ENCODE results near the gene MS4A12.
"Not testable (repeated sequence)": the region's sequence is repeated elsewhere in the genome, so short reads cannot be mapped to it uniquely, and the experiment has no call there.

Gene MS4A12

GRCh38 chr11:60512651-60513225 lies 20.2 kb downstream of the MS4A12 start:
- DNase-seq (ENCODE audit: low read depth in 2 of 2): no peak

- DNase-seq (ENCODE audit: low read depth in 2 of 2): no peak
These were observed 21.2 kb downstream of the MS4A12 start for GRCh38 chr11:60513496-60514460.

DNA sequence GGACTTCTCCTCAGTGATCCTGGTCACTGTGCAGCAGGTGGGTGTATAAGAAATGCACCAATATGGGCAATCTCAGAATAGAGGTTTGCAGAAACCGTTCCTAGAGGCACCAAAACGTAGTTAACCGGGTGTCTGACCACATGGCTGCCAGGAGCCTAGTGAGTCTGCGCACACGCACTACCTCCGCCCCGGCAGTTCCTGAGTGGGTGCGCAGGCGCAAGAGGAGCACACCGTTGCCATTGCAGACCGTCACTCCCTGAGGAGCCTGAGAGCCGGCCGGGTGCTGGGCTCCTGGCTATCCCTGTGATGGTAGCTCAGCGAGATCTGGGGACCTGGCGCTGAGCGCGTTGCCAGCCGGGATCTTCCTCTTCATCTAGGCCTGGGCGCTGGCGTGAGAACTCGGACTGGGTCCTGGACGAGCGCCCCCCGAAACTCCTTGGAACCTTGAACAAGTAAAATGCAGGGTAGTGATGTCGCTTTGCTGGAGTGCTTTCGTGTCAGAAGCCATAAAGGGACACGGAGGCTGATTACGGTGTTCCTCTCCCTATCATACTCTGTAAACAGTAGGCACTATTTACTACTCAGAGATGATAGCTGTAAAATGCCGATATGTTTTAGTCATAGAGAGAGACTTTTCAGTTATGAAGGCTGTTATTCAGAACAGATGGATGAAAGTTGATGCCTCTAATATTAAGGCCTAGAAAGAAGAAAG lies 22.7 kb downstream of the MS4A12 start, which contains the start of gene MS4A13:
MS4A13 (plus strand) TSS at position 249 of the 712 bp plus-strand sequence. CDS start 2,692 bp downstream, outside the sequence.
- DNase-seq (ENCODE audit: low read depth in 2 of 2): no peak

GRCh38 chr11:60528465-60528864 lies 35.9 kb downstream of the MS4A12 start:
- DNase-seq (ENCODE audit: low read depth in 2 of 2): no peak

DNA sequence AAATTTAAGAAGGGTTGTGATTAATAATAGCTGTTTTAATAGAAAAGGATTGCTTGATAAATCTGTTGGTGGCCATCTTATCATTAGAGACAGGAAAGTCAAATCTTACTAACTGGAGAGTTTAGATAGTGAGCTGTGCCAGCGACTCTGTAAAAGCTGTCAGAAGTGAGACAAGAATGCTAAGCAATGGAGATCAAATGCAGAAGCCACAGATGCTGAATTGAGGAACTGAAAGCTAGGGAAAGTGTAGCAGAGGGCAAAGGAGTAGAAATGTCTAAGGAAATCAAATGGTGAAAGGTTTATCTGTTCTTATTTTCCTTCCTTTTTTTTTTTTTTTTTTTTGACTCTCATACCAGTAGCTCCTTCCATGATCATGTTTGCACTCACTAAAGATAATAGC lies 36.4 kb downstream of the MS4A12 start:
- no peak for DNase-seq (ENCODE audit: low read depth in 2 of 2)

- no peak for DNase-seq (ENCODE audit: low read depth in 2 of 2)
These were observed 38.0 kb downstream of the MS4A12 start for GRCh38 chr11:60530454-60531100.

- not testable (repeated sequence) for DNase-seq (ENCODE audit: low read depth in 2 of 2)
These were observed 39.8 kb downstream of the MS4A12 start for GRCh38 chr11:60532383-60532782.

DNA sequence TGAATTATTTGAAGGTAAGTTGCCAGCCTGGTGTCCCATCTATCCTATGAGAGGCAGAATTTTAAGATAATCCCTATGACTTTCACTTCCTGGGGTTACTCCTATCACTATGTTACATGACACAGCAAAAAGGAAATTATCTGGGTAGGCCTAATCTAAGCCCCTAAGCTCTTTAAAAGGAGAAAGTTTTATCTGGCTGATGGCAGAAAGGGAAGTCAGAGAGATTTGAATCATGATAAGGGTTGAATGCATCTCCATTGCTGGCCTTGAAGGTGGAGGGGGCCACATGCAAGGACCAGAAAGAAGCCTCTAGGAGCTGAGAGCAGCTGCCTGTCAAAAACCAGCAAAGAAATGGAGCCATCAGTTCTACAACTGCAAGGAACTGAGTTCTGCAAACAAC lies 46.0 kb downstream of the MS4A12 start:
- not testable (repeated sequence) for DNase-seq (ENCODE audit: low read depth in 2 of 2)

GRCh38 chr11:60544077-60544476 lies 51.5 kb downstream of the MS4A12 start:
- no peak for DNase-seq (ENCODE audit: low read depth in 2 of 2)
